Tibial nerve (tissue), 4 donors: ENCODE data around the gene SFXN3. TPM values are rescaled to one million over a fixed set of nuclear protein-coding genes. Genes with fewer than 3 reads are reported as not detected.
A peak's percentile ranks its signal among the peaks of the same experiment; 100 is the strongest.

Experiments
- DNase-seq, 2 donors: peaks; one replicate each; pipeline ENCODE4 v3.0.0-alpha.2; 2019; ENCODE audit warnings: low spot score in 2 of 2
- H3K27ac ChIP-seq, 4 donors: fragments of 200-600 bp; sonication (generic) in 3 of 4; one replicate each; pipeline ENCODE4 v1.5.1; 2017 to 2019; ENCODE audit warnings: mild to moderate bottlenecking in 1 of 4
- H3K27me3 ChIP-seq, 2 donors: fragments of 200-600 bp; sonication (generic) in 1 of 2; one replicate each; pipeline versions ENCODE4 v1.5.1 to v1.6.0; 2017 to 2019
- H3K36me3 ChIP-seq, 3 donors: fragments of 200-600 bp; sonication (generic); one replicate each; pipeline ENCODE4 v1.5.1; 2018 to 2019
- H3K4me1 ChIP-seq, 4 donors: fragments of 200-600 bp; sonication (generic) in 3 of 4; one replicate each; pipeline ENCODE4 v1.5.1; 2017 to 2019
- H3K4me3 ChIP-seq, 4 donors: fragments of 200-600 bp; sonication (generic) in 3 of 4; one replicate each; pipeline ENCODE4 v1.5.1; 2017 to 2019; ENCODE audit warnings: mild to moderate bottlenecking in 1 of 4, moderate library complexity in 1 of 4
- H3K9me3 ChIP-seq, 4 donors: fragments of 200-600 bp; sonication (generic) in 3 of 4; one replicate each; pipeline ENCODE4 v1.5.1; 2017 to 2019
- EP300 ChIP-seq, 2 donors: sonication (generic); formaldehyde crosslinking; IDR thresholded peaks; one replicate each; pipeline ENCODE4 v1.6.1; 2017; ENCODE audit warnings: antibody characterized with exemption in 2 of 2, mild to moderate bottlenecking in 1 of 2
- POLR2A ChIP-seq, 2 donors: fragments of 450-650 bp; IDR thresholded peaks; one replicate each; pipeline ENCODE4 v1.6.1; 2017; ENCODE audit warnings: antibody characterized with exemption in 2 of 2, mild to moderate bottlenecking in 2 of 2, moderate library complexity in 2 of 2
- WGBS, 2 donors: methylation state at CpG; one replicate each; pipeline ENCODE4 v1.1.5; 2018; 5-methylcytosine and 5-hydroxymethylcytosine counted together
- total RNA-seq, 4 donors: library from RNA; depleted of rRNA; stranded (reverse); fragments of >200 nt; gene quantifications; one replicate each; pipeline ENCODE4 v1.1.0, GENCODE V29; 2016
- TF ChIP-seq, protein P1 (sequence below), 5 experiments: fragments of 200-600 bp in 3 of 5; fragments of 450-650 bp in 2 of 5; sonication (generic) in 3 of 5; IDR thresholded peaks; one replicate each; pipeline ENCODE4 v1.5.1; 2016 to 2019; ENCODE audit warnings: antibody characterized with exemption in 5 of 5, mild to moderate bottlenecking in 3 of 5, moderate library complexity in 2 of 5

The SFXN3 gene
- total RNA-seq, 4 donors from 2014 or later: 77.4 to 181 (median 106) TPM

DNA sequence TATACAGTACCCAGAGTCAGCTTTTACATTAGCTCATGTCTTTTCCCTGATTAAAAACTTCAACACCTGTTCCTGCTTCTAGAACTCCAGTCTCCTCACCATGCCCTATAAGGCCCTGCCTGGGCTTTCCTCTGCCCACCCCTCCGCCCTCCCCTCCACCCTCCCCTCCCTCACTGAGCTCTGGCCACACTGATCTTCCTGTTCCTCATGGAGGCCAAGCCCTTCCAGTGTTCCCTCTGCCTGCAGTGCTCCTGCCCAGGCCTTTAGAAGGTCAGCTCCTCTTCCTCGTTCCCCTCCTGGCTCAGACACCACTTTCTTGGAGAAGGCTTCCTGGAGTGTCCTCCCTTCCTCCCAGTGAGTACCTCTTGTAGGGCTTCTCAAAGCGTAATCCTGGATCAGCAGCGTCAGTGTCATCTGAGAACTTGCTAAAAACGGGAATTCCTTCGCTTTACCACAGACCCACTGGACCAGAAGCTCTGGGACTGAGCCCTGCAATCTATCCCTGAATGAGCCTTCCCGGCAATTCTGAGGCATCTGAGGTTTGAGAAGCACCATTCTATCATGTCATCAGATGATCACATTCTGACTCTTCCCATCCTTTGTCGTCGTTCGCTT is 3.8 kb upstream of the SFXN3 start:
- Histone ChIP-seq H3K27me3 (no peaks in the 10 kb centered on the region), H3K4me1 (peaks cover 0 to 21% (median 9%) of the 10 kb centered on the region in 4 donors), H3K4me3 (no peak overlapping the region), H3K36me3 (no peaks in the 10 kb centered on the region), H3K27ac (no peak overlapping the region), H3K9me3 (no peaks in the 10 kb centered on the region)
- no peak for TF ChIP-seq EP300 (IDR thresholded peaks at IDR 0.05)
- TF ChIP-seq, protein P1, sequence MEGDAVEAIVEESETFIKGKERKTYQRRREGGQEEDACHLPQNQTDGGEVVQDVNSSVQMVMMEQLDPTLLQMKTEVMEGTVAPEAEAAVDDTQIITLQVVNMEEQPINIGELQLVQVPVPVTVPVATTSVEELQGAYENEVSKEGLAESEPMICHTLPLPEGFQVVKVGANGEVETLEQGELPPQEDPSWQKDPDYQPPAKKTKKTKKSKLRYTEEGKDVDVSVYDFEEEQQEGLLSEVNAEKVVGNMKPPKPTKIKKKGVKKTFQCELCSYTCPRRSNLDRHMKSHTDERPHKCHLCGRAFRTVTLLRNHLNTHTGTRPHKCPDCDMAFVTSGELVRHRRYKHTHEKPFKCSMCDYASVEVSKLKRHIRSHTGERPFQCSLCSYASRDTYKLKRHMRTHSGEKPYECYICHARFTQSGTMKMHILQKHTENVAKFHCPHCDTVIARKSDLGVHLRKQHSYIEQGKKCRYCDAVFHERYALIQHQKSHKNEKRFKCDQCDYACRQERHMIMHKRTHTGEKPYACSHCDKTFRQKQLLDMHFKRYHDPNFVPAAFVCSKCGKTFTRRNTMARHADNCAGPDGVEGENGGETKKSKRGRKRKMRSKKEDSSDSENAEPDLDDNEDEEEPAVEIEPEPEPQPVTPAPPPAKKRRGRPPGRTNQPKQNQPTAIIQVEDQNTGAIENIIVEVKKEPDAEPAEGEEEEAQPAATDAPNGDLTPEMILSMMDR (IDR thresholded peaks at IDR 0.05): no peak
- no peak for TF ChIP-seq POLR2A (IDR thresholded peaks at IDR 0.05)
- WGBS, 2 donors: 75 to 78% methylated on average over 10 of the region's 10 CpGs
- no peak for DNase-seq

DNA sequence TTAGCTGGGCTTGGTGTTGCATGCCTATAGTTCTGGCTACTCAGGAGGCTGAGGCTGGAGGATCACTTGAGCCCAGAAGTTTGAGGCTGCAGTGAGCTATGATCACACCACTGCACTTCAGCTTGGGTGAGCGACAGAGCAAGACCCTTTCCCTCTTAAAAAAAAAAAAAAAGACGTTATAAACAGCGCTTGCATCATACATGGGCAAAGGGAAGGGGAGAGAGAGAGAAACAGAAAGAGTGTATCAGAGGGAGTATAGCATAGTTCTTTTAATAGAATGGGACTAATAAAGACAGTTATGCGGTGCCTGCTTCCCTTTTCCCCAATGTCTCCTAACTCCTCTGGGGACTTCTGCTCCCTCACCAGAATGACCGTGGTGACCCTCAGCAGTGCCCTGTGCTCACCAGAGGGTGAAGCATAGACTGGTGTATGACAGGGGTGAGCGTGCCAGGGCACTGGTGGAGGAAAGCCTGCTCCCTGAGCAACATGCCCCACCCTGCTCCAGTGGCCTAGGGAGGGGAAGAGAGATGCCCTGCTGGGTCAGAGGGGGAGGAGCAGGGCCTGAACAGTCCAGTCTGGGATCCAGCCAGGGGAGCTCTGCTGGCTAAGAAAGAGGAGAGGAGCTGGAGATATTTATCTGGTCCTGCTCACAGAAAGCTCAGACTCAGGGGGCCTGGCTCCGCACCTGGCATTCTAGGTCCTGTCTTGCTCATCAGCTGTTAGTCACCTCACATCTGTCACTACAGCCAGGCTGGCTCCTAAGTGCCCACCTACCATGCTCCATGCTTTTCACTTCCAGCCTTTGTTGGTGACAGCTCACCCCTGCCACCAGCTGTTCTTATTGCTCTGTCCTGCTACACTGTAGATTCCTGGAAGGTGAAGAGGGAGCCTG is 2.3 kb upstream of the SFXN3 start:
- no peaks in the 10 kb centered on the region for H3K9me3 ChIP-seq
- 63 to 64% methylated on average over 7 of the region's 7 CpGs for WGBS, 2 donors
- no peak for TF ChIP-seq EP300 (IDR thresholded peaks at IDR 0.05)
- TF ChIP-seq, protein P1 (IDR thresholded peaks at IDR 0.05): no peak
- no peak for TF ChIP-seq POLR2A (IDR thresholded peaks at IDR 0.05)
- no peak for DNase-seq
- H3K27ac ChIP-seq: no peak overlapping the region
- no peaks in the 10 kb centered on the region for H3K36me3 ChIP-seq
- peaks cover 0 to 32% (median 20%) of the 10 kb centered on the region in 4 donors for H3K4me1 ChIP-seq
- H3K27me3 ChIP-seq: no peaks in the 10 kb centered on the region
- no peak overlapping the region for H3K4me3 ChIP-seq

DNA sequence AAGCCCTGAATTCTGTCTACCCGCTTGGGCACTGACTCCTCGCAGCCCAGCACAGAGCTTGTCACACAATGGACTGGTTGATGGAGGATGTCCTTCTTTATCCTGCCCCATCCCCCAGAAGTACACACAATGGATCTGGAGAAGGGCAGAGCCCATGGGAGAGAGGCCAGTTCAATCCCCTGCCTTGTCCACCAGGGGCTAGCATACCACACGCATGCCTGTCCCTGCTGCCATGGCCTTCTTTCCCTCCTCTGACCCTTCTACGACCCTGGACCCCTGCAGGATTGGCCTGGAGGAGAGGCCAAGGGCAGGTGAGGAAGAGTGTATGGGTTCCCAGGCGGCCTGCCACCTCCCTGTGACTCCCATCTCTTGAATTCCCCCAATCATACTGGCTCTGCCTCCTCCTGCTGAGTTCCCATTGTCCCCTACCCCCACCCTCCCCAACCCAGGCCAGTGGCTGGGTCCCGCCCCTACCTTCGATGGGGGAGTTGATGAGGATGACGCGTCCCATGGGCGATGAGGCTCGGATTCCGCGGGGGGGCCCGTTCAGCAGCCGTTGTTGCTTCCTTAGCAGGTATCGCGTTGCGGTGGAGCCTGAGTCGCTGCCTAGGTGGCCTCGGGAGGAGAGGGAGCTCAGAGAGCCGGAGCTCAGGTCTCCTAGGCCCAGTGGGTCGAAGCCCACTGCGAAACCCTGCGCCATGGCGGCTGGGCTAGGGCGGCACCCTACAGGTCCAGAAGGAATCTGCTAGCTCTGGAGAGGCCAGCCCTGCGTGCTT is 1.3 kb upstream of the SFXN3 start:
- Histone ChIP-seq H3K27me3 (no peaks in the 10 kb centered on the region), H3K36me3 (peaks cover 0 to 3% (median 2%) of the 10 kb centered on the region in 3 donors), H3K4me3 (no peak overlapping the region), H3K27ac (no peak overlapping the region), H3K9me3 (no peaks in the 10 kb centered on the region), H3K4me1 (peaks cover 0 to 37% (median 21%) of the 10 kb centered on the region in 4 donors)
- DNase-seq: no peak
- TF ChIP-seq POLR2A (IDR thresholded peaks at IDR 0.05): no peak
- 50 to 66% methylated on average over 22 to 26 of the region's 27 CpGs for WGBS, 2 donors

DNA sequence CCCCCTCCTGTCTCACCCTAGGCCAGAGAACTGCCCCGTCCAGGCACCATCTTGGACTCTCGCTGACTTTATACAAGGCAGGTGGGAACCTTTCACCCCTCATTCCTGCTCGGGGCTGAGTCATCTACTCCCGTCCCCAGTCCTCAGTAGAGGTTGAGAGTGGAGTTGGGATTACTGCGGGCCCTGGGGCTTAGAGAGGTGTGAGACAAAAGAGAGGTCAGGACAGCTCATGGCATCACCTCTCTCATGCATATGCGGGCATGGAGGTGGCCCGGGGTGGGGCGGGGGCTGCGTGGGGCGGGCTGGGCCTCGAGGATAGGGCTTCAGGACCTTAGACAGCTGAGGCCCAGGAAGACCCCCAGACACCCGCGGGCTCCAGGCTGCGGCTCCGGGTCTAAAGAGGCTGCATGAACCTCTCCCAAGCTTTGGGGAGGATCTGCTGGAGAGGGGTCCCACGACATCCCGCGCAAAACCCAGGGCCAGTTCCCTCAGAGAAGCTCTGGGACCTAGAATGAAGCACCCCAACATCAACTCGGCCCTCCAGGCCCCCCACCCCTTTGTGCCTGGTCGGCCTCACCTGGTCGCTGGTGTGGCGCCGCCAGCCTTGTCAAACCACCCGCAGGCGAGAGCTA is 422 bp upstream of the SFXN3 start:
- H3K27me3 ChIP-seq: no peaks in the 10 kb centered on the region
- DNase-seq: no peak
- WGBS, 2 donors: 10 to 29% methylated on average over 9 to 21 of the region's 25 CpGs
- H3K4me1 ChIP-seq: peaks cover 0 to 37% (median 21%) of the 10 kb centered on the region in 4 donors
- no peak for TF ChIP-seq POLR2A (IDR thresholded peaks at IDR 0.05)
- TF ChIP-seq, protein P1 (IDR thresholded peaks at IDR 0.05): no peak
- H3K4me3 ChIP-seq: peak overlapping the region; percentile 69 to 86 (median 80)
- H3K27ac ChIP-seq: peak overlapping the region in 3 of 4 donors; percentile 99
- no peaks in the 10 kb centered on the region for H3K9me3 ChIP-seq
- peaks cover 0 to 12% (median 7%) of the 10 kb centered on the region in 3 donors for H3K36me3 ChIP-seq
